ENCODE results near the gene TTC32. TPM values are rescaled to one million over a fixed set of nuclear protein-coding genes. Genes with fewer than 3 reads are reported as not detected.
"Not testable (repeated sequence)": the region's sequence is repeated elsewhere in the genome, so short reads cannot be mapped to it uniquely, and the experiment has no call there.

Gene TTC32
- total RNA-seq, 2 donors from 2014 or later: 9.0 to 9.3 TPM

DNA sequence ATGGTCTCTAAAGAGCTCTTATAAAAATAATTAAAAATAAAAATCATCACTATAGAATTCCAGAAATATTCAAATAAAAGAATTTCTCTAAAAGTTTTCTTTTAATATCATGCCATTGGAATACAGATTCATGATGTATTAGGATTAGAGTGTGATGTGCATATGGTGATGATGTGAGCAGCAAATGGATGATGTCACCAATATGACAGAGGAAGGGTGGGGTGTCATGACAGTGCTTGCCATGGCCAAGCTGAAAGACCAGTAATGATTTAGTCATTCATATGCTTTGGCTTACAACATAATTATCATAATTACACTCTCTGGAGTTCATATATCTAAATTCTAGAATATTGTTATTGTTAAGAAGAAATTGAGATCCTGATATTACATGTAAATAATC is 27.4 kb upstream of the TTC32 start:
- intact Hi-C loops (cut with DNase I): no loop called here
- Histone ChIP-seq H3K27ac (no peak overlapping the region), H3K4me3 (no peak overlapping the region), H3K4me1 (no peaks in the 10 kb centered on the region), H3K27me3 (no peaks in the 10 kb centered on the region), H3K36me3 (no peaks in the 10 kb centered on the region), H3K9ac (ENCODE audit: low read depth in 2 of 2, low read length in 2 of 2) (no peak overlapping the region), H3K9me3 (no peaks in the 10 kb centered on the region)
- no peak for DNase-seq
- TF ChIP-seq, protein P1, sequence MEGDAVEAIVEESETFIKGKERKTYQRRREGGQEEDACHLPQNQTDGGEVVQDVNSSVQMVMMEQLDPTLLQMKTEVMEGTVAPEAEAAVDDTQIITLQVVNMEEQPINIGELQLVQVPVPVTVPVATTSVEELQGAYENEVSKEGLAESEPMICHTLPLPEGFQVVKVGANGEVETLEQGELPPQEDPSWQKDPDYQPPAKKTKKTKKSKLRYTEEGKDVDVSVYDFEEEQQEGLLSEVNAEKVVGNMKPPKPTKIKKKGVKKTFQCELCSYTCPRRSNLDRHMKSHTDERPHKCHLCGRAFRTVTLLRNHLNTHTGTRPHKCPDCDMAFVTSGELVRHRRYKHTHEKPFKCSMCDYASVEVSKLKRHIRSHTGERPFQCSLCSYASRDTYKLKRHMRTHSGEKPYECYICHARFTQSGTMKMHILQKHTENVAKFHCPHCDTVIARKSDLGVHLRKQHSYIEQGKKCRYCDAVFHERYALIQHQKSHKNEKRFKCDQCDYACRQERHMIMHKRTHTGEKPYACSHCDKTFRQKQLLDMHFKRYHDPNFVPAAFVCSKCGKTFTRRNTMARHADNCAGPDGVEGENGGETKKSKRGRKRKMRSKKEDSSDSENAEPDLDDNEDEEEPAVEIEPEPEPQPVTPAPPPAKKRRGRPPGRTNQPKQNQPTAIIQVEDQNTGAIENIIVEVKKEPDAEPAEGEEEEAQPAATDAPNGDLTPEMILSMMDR (IDR thresholded peaks at IDR 0.05): no peak

DNA sequence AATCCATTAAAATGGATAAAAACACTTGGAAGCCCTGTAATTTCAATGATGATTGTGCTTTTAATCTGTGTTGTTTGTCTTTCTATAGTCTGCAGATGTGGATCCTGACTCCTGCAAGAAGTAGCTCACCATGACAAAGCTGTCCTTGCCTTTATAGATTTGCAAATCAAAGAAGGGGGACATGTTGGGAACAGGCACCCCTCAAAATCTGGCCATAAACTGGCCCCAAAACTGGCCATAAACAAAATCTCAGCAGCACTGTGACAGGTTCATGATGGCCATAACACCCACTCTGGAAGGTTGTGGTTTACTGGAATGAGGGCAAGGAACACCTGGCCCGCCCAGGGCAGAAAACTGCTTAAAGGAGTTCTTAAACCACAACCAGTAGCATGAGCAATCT is 26.0 kb upstream of the TTC32 start:
- H3K9me3 ChIP-seq; DNase-seq; H3K4me3 ChIP-seq; H3K27me3 ChIP-seq; H3K36me3 ChIP-seq; intact Hi-C loops (cut with DNase I); H3K4me1 ChIP-seq; H3K27ac ChIP-seq; H3K9ac ChIP-seq (ENCODE audit: low read depth in 2 of 2, low read length in 2 of 2): not testable (repeated sequence)

DNA sequence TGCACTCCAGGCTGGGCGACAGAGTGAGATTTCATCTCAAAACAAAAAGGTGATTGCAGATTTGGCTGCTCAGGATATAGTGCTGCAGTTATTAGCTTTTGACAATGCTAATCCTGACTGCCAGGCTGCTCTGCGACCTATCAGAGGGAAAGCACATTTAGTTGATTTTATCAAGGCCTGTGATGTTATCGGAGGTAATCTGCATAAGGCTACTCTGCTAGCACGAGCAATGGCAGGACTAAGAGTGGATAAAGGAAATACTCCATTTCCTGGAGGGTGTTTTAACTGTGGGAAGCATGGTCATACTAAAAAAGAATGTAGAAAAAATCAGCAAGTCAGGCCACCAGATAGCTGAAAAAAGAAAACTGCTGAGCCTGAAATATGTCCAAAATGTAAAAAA is 22.7 kb upstream of the TTC32 start:
- H3K9ac ChIP-seq (ENCODE audit: low read depth in 2 of 2, low read length in 2 of 2); DNase-seq; H3K36me3 ChIP-seq; H3K27me3 ChIP-seq; H3K9me3 ChIP-seq; H3K27ac ChIP-seq; H3K4me3 ChIP-seq; H3K4me1 ChIP-seq; intact Hi-C loops (cut with DNase I): not testable (repeated sequence)

DNA sequence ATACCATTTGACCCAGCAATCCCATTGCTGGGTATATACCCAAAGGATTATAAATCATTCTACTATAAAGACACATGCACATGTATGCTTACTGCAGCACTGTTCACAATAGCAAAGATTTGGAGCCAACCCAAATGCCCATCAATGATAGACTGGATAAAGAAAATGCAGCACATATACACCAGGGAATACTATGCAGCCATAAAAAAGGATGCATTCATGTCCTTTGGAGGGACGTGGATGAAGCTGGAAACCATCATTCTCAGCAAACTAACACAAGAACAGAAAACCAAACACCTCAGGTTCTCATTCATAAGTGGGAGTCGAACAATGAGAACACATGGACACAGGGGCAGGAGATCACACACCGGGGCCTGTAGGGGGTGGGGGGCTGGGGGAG is 20.4 kb upstream of the TTC32 start:
- H3K4me3 ChIP-seq; H3K27ac ChIP-seq; H3K27me3 ChIP-seq; H3K36me3 ChIP-seq; H3K4me1 ChIP-seq; H3K9ac ChIP-seq (ENCODE audit: low read depth in 2 of 2, low read length in 2 of 2); intact Hi-C loops (cut with DNase I); H3K9me3 ChIP-seq; DNase-seq: not testable (repeated sequence)

DNA sequence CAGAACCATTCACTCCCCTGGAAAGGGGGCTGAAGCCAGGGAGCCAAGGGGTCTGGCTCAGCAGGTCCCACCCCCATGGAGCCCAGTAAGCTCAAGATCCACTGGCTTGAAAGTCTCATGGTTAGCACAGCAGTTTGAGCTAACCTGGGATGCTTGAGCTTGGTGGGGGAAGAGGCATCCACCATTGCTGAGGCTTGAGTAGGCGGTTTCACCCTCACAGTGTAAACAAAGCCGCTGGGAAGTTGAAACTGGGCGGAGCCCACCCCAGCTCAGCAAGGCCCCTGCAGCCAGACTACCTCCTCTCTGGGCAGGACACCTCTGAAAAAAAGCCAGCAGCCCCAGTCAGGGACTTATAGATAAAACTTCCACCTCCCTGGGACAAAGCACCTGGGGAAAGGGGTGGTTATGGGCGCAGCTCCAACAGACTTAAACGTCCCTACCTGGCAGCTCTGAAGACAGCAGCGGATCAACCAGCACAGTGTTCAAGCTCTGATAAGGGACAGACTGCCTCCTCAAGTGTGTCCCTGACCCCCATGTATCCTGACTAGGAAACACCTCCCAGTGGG is 14.7 kb upstream of the TTC32 start:
- TF ChIP-seq, protein P1 (IDR thresholded peaks at IDR 0.05): no peak
- H3K36me3 ChIP-seq: no peaks in the 10 kb centered on the region
- H3K9me3 ChIP-seq: no peaks in the 10 kb centered on the region
- no peak overlapping the region for H3K4me3 ChIP-seq
- no peak for DNase-seq
- no peaks in the 10 kb centered on the region for H3K4me1 ChIP-seq
- no peak overlapping the region for H3K27ac ChIP-seq
- no peak overlapping the region for H3K9ac ChIP-seq (ENCODE audit: low read depth in 2 of 2, low read length in 2 of 2)
- no peaks in the 10 kb centered on the region for H3K27me3 ChIP-seq
- intact Hi-C loops (cut with DNase I): no loop called here

DNA sequence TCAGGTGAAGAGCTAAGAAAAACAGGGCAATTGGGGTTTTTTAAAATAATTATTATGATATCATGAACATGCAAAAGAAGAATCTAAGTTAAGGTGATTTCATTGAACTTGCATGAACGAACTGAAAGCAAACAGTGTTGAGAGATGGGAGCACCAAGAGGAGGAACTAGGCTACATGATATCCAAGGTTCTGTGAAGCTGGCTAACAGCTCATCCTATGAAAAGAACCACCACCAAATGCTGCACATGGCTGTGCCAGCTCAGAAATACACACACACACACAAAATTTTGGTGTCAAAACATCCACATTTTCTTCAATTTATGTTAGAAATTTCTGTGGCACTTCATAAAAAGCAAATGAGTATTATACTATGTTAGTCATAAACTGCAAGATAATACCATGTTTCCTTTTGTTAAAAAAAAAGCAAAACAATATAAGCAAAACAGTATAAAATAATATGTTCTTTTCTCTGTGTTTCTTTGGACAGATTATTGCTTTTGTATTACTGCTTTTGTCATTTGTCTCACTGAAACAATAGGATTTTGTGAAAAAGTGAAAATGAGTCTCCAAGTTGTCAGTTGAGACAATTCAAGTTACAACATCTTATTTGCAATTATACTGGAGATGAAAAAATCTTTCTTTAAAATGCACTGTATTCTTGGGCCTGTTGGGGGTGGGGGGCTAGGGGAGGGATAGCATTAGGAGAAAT is 12.6 kb upstream of the TTC32 start:
- intact Hi-C loops (cut with DNase I): no loop called here
- TF ChIP-seq, protein P1 (IDR thresholded peaks at IDR 0.05): no peak
- DNase-seq: no peak

DNA sequence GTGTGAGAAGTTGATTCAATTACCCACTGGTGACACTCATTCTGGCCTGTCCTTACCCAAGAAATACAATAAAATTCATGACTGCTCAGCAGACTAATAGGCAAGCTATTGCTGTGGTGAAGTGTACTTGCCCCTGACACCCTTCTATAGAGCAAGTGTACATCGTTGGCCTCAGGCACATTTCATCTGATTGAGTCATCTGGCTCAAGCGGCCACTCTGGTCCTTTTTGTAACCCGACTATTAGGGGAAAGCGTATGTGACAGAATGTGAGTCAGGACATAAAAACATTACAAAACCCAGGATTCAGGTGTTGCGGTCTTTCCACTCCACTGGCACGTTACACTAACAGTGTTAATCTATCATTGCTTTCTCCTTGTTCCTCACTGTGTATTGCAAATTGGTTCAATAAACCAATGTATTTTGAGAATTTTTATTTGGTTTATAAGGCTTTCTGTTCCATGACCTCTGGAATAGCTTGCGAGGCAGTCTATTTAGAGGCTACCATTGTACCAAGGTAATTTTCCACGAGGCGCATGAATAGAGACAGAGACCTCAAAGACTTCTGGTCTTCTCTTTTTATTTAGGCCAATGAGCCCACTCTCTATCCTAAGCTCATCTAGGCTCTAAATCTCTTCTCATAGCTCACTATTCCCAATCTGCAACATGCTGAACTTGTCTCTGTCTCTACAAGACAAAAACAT is 10.2 kb upstream of the TTC32 start:
- TF ChIP-seq, protein P1 (IDR thresholded peaks at IDR 0.05): no peak
- Histone ChIP-seq H3K27ac (no peak overlapping the region), H3K4me3 (no peak overlapping the region), H3K27me3 (no peaks in the 10 kb centered on the region), H3K36me3 (no peaks in the 10 kb centered on the region), H3K9ac (ENCODE audit: low read depth in 2 of 2, low read length in 2 of 2) (no peak overlapping the region), H3K4me1 (no peaks in the 10 kb centered on the region), H3K9me3 (no peaks in the 10 kb centered on the region)
- intact Hi-C loops (cut with DNase I): no loop called here
- no peak for DNase-seq

More for the DNA sequence above, 12.6 kb upstream of the TTC32 start:
- Histone ChIP-seq H3K4me3 (no peak overlapping the region), H3K9ac (ENCODE audit: low read depth in 2 of 2, low read length in 2 of 2) (no peak overlapping the region), H3K27ac (no peak overlapping the region), H3K36me3 (no peaks in the 10 kb centered on the region), H3K4me1 (no peaks in the 10 kb centered on the region), H3K9me3 (no peaks in the 10 kb centered on the region), H3K27me3 (no peaks in the 10 kb centered on the region)

Measured in colonic mucosa (tissue), 4 donors.